OCI-LY7 (cell line): ENCODE measurements around the gene DOCK1.

ENCODE experiments used
- CTCF ChIP-seq: fragments of 200-600 bp; sonication (generic); conservative IDR thresholded peaks from 2 replicates; pipeline ENCODE4 v1.5.1; 2014; ENCODE audit warnings: mild to moderate bottlenecking, antibody characterized with exemption, low read length, moderate library complexity, mixed read lengths
- EZH2phosphoT487 ChIP-seq: fragments of 200-600 bp; sonication (generic); IDR thresholded peaks from 2 replicates; pipeline ENCODE4 v1.6.1; 2018; ENCODE audit warnings: low read depth, borderline replicate concordance, mild to moderate bottlenecking, mixed run types, antibody characterized with exemption, low read length, moderate library complexity, mixed read lengths

- no peak for TF ChIP-seq CTCF
- TF ChIP-seq EZH2phosphoT487 = no peak
These were observed 521.5 kb downstream of the DOCK1 start for GRCh38 chr10:127426746-127427145.
